Adrenal gland (tissue), 5 donors: ENCODE results near the gene HOXA1.

Experiments
- CTCF ChIP-seq, 6 experiments: fragments of 450-650 bp in 4 of 6; fragments of 200-600 bp in 2 of 6; sonication (generic) in 1 of 6; IDR thresholded peaks; 1 replicate in 5 of 6; 2 replicates in 1 of 6; pipeline versions ENCODE4 v1.5.1 to v1.8.0; 2016 to 2021; ENCODE audit warnings: antibody characterized with exemption in 6 of 6, mild to moderate bottlenecking in 2 of 6, moderate library complexity in 1 of 6
- POLR2A ChIP-seq, 2 donors: fragments of 450-650 bp; IDR thresholded peaks; one replicate each; pipeline ENCODE4 v1.6.1; 2017; ENCODE audit warnings: antibody characterized with exemption in 2 of 2, mild to moderate bottlenecking in 2 of 2, moderate library complexity in 1 of 2
- donor health status: DM: no; HTN: no; CAD: no.

- TF ChIP-seq POLR2A (IDR thresholded peaks at IDR 0.05) (no peak), CTCF (IDR thresholded peaks at IDR 0.05) (no peak)
Observed at GRCh38 chr7:27064159-27064558, 31.6 kb downstream of the HOXA1 start.
